HG03571 (cell line): ENCODE results near the gene CIROP.

ENCODE experiments used
- ATAC-seq: cut with Tn5 transposase; IDR thresholded peaks from one replicate; pipeline ENCODE4 v1.9.1; 2021; ENCODE audit not compliant: unreplicated experiment

The CIROP gene

DNA sequence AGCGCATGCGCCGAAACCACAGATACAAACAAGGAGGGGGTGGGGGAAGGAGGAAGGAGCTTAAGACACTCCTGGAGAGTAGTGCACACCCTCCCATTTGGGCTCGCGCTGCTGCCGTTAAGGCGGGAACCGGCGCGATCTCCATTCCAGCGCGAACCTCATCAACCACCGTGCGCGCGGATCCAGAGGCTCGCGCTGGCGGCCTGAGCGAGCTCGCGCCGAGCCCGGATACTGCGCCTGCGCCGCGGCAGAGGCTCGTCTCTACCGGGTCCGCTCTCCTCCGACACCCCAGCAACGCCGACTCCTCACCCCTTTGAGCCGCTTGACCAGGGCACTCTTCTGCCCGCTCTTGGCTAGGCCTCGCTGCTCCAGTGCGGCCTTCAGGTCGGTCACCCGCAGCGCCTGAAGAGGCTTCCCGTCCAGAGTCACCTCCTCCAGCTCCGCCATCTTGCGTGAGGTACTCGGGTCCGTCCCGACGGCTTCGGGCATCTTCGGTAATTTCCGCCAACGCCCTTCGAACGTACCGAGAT is 10.1 kb downstream of the CIROP start, which contains the start of gene ACIN1:
ACIN1 (minus strand) TSS at position 471 of the 530 bp plus-strand sequence; CDS start at position 447, 24 bp downstream.
- ATAC-seq = peak; percentile 34

DNA sequence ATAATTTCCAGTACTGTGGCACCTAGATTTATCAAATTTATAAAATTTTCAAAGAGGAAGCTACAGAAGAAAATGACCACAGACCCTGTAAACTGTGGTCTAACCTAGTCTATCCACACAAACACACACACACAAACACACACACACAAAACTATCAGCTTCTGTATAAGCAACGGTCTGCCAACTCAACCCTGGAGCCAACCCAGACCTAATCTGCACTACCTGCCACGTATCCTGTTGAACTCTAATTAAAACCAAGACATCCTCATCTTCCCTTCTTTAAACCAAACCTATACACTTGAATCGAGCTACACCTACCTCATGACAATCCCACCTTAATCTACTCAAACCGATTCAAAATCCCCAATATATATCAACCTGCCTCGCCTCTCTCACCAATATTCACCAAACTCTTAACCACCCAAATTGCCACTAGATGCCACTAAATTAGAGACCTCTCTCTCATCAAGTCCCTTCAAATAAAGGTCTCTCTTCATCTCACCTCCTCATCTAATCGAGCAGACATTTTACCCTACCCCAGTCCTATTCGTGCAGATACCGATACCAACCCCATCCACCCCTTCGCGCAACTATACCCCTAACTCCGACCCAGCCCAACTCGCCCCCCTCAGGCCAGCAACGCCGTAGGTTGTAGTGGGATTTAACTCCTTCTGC is 10.7 kb downstream of the CIROP start:
- peak; percentile 14 for ATAC-seq

DNA sequence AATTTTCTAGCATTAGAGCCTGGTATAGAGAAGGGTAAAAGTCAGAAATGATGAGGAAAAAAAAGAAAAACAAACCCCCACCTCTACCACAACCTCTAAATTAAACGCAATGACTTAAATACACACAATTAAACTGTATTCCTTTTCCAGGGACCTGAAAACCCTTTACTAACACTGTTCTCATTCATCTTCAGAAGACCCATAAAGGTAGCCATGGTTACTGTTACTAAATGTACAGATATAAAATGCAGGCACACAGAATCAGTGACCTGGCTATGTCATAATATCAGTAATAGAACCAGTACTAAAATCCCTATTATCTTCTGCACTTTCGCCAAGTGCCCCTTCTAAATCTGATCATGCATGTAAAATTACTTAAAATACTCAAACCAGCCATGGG is 11.3 kb downstream of the CIROP start:
- no peak for ATAC-seq

DNA sequence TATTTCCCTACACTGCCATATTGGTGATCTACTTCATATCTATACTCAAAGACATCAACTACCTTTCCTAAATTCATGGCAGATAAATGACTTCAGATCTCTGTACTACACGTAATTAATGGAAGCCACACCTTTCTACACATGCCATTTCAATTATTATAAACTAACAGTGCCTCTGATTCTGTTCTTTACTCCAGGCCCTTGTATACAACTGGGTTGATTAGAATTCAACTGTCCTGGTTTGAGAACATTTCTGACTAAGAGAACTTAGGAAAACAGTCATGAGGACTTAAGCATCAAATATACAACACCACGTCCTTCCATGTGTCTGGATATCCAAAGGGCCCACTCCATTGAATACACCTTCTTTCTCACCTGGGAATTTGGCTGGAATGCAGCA is 11.7 kb downstream of the CIROP start:
- ATAC-seq = no peak

DNA sequence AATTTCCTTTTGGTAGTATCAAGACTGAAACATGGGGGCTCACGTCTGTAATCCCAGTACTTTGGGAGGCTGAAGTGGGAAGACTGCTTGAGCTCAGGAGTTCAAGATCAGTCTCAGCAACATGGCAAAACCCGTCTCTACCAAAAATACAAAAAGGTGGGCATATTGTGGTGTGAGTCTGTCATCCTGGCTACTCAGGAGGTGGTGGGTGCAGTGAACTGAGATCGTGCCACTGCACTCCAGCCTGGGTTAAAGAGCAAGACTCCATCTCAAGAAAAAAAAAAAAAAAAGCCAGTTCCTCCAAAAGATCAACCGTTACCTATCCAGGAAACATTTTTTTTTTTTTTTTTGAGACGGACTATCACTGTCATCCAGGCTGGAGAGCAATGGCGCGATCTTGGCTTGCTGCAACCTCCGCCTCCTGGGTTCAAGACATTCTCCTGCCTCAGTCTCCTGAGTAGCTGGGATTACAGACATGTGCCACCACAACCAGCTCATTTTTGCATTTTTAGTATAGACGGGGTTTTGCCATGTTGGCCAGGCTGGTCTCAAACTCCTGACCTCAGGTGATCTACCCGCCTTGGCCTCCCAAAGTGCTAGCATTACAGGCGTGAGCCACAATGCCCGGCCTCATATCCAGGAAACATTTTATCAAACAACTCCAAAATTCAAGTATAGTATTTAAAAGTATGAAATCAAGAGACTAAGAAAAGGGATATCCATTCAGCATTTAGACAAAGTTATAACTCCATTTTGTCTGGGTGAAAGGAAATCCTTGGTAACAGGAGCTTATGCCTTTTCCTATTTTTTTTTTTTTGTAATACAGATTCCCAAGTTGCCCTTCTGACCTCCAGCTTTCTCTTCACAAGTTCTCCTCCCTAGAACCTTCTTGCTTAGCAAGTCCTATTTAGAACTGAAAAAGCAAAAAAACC is 13.2 kb downstream of the CIROP start:
- ATAC-seq = no peak

DNA sequence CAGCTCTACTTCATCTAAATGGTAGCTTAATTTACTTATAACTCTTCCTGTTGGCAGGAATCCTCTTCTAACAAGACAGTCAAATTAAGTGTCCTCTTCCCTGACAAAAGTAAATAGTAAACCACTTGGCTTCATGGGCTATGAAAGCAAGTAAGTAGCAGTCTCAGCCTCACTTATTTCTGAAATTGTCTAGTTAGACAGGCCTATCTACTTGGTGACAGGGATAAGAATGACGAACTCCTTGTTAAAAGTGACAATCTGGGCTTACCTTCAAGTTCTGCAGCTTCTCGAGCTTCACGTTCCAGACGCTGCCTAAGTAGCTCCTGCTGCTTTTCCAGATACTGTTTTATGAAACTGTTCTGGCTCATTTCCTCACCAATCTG is 14.5 kb downstream of the CIROP start:
- ATAC-seq = no peak

DNA sequence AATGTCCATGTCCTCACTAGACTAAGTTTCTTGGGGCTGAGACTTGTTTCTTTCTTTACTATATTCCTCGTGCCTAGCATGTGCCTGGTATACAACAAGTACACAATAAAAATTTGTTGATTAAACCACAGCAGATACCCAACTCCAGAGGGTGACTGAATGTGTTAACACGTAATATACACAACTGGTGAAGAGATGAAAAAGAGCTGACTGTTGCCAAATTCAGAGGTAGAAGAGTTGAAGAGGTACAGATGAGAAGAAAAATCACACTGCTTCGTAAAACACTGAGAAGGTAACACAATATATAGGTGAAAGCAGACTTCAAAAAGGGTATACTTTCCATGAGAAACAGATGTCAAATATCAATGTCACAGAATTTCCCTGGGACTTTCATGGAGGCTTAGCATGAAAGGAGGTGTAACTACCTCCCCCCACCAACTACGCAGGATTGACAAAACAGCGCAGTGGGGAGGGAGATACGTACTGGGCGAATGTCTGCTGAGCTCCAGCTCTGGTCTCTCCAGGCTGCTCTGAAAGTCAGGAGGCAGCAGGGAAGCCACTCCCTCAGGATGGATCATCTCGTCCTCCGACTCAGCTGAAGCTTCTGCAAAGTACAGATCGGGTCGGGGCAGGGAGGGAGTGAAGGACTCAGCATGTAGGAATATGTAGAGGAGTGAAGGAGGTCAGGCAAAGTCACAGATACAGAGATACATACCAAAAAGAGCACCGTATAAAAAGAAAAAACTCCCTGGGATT is 15.1 kb downstream of the CIROP start:
- no peak for ATAC-seq

DNA sequence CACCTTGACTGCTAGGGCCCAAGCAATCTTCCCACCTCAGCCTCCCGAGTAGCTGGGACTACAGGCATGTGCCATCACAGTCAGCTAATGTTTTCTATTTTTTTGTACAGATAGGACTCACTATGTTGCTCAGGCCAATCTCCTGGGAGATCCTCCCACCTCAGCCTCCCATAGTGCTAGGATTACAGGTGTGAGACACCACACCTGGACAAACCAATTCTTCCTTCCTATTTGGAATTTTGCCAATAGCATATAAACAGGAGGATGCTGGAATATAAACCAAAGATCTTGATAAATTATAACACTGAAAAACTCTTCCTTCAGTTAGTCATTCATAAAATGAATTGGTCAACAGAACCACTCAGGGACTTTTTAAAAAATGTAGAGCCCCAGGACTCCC is 18.2 kb downstream of the CIROP start:
- ATAC-seq = no peak

DNA sequence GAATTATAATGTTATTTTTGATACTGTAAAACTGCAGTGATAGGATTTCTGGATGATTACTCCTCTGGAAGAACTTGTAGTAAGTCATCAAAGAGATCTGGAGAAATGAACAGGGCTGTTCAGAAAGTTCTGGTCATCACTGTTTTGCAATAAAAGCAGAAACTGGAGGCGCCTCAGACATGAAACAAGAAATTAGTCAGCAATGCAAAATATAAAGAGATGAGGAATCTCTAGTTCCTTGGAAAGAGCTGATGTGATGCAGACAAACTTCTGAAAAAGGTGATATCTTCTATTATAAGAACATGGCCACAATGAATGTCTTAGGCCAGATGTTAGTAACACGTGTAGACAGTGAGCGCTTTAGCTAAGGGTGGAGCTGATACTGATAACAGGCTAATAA is 19.3 kb downstream of the CIROP start:
- ATAC-seq = no peak

DNA sequence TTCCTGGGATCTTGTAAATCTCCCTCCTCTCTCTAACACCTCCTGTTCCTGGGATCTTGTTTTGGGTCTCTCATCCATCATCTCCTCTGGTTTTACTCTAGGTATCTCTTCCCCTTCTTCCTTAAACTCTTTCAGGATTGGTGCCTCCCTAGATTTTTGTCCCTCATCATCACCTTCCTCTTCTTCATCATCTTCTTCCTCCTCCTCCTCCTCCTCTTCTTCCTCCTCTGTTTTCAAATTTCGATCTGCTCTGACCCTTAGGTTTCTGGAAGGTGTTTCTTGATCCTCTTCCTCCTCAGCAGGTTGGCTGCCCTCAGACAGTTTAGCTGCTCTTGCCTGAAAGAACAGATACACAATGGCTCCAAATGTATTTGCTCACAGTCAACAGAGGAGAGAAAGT is 24.3 kb downstream of the CIROP start:
- no peak for ATAC-seq

DNA sequence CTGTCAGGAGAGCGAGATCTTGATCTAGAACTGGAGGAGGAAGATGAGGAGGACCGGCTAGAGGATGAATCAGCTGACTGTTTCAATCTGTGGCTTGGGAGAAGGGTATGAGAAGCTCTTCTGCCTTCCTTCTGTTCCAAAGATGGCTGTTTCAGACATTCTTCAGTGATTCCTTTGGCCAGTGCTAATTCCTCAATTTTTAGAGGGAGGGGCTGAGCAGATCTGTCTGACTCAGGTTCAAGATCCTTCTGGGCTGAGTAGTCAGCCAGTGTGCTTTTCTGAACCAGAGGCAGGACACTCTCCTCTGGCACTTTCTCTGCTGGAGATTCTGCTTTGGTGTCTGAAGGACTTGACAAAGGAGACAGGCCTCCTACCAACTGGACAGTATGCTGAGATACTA is 25.1 kb downstream of the CIROP start:
- no peak for ATAC-seq

DNA sequence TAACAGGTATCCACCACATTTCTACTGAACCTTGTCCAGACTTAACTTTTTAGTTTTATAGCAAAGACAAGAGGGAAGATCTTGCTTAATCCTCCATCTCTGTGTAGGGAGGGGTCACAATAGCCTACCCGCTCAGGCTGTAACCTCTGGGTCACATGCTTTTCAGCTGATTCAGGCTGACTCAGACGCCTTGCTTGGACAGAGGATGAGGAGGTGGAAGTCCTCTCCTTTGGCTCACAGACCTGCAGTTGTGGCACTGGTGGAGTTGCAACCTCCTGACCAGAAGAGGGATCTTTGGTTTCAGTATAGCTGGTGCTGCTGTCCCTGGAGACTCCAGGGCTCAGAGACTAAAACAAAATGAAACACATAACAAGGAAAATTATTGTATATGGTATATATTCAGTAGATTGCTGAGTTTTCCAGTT is 26.1 kb downstream of the CIROP start:
- ATAC-seq = no peak

DNA sequence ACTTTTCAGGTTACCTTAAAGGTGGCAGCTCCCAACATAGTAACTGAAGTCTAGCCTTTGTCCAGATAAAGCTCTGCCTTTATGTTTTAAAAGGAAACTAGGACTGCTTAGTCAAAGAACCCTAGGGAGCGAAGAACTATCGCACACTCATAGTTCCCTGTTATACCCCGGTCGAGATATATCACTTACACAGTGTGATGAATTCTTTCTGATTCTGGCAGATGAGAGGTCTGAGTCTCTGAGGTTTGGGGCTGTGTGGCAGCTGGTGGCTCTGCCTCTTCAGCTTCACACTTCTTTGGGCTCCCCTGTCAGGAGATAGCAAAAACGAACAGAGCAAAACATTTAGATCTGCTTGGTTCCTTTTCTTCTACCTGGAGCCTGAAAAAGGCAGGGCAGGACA is 26.8 kb downstream of the CIROP start:
- ATAC-seq = no peak

DNA sequence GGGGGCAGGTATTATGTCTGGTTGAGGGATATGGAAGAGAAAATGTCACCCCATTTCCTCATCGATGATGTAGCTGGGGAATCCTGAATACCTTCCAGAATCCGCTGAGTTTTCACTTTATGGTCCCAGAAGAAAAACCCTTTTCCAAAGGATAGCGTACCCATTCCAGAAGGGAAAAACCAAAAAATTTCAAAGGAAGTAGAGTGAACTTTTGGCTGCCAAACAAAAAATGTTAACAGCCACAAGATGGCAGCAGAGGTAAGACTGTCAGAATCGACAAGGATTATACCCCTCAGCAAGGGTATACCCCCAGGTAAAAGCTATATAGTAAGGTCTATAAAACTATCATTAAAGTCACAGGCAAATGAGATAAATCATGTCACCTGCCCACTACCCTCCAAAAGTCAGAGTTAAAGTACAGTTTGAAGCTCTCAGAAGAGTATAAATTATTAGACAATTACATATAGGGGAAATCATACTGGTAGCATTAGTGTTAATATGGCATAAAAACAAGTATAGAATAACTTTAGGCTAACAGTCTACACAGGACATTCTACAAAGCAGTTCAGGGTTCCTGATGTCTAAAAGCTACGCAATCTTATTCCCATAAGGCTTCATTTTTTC is 27.9 kb downstream of the CIROP start:
- no peak for ATAC-seq

DNA sequence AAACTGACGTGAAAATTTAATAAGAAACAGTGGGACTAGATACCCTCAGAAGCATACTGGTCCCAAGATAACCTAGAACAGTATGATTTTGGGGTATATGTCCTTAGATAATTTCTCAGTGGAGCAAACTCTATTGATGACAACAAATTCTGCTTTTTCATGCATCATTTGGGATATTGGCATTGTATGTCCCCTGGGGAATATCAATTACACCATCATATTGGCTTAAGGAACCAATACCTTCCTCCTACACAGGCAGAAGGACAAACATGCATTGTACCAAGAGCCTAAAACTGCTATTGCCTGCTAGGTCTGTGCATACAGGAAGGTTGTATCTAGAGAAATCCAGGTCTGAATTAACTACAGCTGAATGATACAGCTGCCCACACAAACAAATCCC is 29.9 kb downstream of the CIROP start:
- no peak for ATAC-seq

DNA sequence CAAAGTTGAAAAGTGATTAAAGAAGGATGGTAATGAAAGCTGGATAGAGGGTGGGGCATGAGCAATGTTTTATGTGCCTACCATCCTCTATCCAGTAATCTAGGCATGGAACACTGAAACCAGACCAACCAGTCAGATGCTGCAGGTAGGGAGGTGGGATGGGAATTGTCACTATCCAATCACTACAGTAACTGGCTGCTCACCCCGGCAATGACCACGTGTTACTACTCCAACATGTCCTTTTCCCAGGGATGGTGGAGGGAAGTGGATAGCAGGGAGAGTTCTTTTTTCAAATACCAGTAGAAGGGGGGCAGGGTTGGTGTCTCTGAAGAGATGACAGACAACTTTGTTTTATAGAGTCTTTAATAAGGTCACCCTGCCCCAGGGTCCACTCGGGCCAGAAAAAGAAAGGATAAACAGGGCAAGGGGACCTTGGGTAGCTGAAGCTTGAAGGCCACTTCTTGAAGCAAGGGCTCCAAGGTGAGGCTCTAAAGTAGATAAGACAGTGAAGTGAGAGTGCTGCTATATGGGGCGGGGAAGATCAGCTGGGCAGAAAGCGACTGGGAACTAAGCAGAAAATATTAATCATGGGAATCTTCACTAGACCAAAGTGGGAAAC is 32.8 kb downstream of the CIROP start:
- ATAC-seq = no peak

DNA sequence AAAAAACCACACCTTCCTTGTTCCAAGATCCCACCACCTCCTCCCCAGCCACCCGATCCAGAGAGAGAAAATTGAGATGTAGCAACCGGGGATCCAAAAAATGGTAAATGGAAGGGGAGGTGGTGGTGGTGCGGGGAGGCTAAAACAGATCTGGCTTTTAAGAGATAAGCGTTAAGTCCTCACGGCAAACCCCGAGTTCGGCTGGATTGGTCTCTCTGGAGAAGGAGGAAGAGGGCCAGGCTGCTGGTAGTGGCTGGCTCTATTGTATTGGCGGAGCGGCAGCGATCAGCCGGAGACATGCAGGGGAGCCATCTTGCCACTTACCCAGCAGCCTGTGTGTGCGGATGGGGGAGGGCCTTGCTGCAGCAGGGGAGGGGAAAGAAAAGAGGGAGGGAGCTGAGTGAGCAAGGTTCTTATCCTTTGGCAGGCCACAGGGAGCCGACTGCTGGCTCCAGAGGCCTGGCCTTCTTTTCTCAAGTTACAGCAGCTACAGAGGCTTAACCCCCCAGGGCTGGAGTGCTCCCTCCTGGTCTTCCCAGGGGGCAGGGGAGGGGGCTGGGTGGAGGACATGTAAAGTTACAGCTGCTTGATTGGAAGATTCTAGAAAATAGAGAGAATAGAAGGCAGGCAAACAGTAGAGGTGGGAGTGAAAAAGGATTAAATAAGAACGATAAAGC is 33.4 kb downstream of the CIROP start:
- peak; percentile 76 for ATAC-seq

DNA sequence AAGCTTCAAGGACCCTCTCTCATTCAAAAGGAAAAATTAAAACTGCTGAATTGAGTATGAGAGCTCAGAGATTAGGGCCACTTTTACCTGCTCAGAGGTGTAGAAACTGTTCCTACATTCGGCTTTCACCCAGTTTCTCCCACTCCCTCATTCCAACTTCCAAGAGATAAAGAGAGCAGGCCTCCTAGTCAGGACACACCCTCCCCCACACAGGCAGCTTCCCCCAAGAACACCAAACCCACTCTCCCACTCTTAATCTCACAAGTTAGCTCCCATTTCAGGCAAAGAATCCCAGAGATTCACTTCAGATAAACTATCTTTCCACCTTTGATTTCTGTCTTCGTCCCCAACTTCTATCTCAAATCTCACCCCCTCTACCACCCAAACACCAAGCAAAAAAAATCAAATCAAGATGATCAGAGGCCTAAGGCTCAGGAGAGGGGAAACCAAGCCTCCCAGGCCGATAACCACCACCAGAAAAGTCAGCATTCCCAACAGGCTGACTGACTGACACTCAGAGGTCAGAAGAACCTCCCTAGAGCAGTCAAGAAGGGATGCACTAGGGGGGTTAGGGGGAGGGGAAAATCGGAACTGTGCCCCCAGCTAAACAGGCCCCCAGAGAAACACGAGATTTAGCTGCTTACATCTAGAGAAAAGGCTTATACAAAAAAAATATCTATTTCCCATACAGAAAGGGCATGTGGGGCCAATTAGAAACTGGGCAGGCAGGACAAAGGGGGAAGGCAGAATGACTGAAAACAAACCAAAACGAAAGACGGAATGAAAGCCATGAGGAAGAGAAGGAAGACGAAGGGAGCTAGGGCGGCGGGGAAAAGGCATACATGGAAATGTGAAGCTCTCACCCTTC is 34.3 kb downstream of the CIROP start:
- ATAC-seq = no peak

DNA sequence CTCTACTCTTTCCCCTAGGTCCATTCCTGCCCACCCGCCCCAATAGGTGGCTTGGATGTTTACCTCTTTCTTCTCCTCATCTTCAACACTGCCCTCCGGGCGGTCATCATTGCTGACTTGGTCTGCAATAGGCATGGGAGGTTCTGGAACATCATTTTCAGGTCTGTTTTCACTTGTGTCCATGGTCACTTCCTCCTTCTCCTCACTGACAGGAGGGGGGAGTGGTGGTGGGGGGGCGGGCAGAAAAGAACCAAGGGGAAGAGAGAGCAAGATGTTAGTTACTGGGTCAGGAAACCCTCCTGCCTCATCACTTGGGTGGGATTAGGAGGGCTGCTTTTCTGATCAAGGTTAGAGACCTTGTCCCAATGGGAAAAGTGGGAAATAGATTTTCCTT is 35.4 kb downstream of the CIROP start:
- peak; percentile 8 for ATAC-seq
